SU-DHL-6 (cell line): Measurements from ENCODE around the gene MYL4.

Source experiments
- CTCF ChIP-seq: fragments of 200-600 bp; sonication (generic); IDR thresholded peaks from one replicate; pipeline ENCODE4 v1.5.1; 2017; ENCODE audit warnings: antibody characterized with exemption, mild to moderate bottlenecking, low read length, moderate library complexity; ENCODE audit not compliant: insufficient read depth, poor library complexity, severe bottlenecking
- EZH2phosphoT487 ChIP-seq: fragments of 200-600 bp; sonication (generic), shearing (Covaris generic); conservative IDR thresholded peaks from 2 replicates; pipeline ENCODE4 v1.6.1; 2018; ENCODE audit warnings: mild to moderate bottlenecking, antibody characterized with exemption, low read length, moderate library complexity, mixed read lengths

- TF ChIP-seq CTCF (no peak), EZH2phosphoT487 (no peak)
These were observed 42.3 kb downstream of the MYL4 start for GRCh38 chr17:47251421-47251940.
